Measurements from ENCODE around the gene CRABP1. TPM values are rescaled to one million over a fixed set of nuclear protein-coding genes. Genes with fewer than 3 reads are reported as not detected.

Gene CRABP1
- polyA plus RNA-seq, 2 of the 4 experiments (the other 2 are of a cell fraction): 0.57 to 1.1 TPM

DNA sequence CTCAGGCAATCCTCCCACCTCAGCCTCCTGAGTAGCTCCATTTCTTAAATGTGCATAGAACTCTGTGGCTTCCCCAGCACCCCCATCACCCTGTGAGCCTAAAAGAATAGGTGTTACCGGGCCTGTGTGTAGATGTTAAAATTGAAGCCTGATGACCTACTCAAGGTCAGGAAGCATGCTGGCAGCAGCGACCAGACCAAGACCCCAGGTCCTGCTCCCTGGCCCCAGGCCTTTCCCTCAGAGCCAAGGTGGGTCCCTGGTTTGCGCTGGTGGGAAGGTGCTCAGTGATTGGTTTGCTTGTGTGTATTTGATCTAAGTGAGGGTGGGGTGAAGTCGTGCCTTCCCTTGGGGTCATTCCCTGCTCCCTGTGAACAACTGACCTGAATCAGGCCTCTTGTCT is 18.4 kb upstream of the CRABP1 start:
- POLR2A ChIA-PET: interaction anchor here (1.3 to 1.4 kb wide), 2 partner anchors 10 to 22 kb away, joined by 4 read pairs; partner anchors contain the start of gene SKIC8
- no peak overlapping the region for H3K4me2 ChIP-seq
- FAIRE-seq (no peak), ATAC-seq (no peak), DNase-seq (ENCODE audit: low read depth in 1 of 2, low spot score in 1 of 2) (no peak)
- H3K4me1 ChIP-seq: peaks cover 8% of the 10 kb centered on the region; the same call in 1 of the 3 replicates
- CTCF ChIA-PET: interaction anchor here (0.5 to 15.9 kb wide), 4 partner anchors 12 to 209 kb away, joined by 3 to 169 read pairs (median 3); no protein-coding TSS in a partner anchor
- 66% methylated on average over 4 of the region's 4 CpGs for WGBS (ENCODE audit: missing lambda C conversion rate)
- H3K4me3 ChIP-seq: no peak overlapping the region
- no peaks in the 10 kb centered on the region for H3K9me3 ChIP-seq
- no peak for TF ChIP-seq POLR2AphosphoS2 (conservative IDR thresholded peaks at IDR 0.05; ENCODE audit: low read length)
- no peak for TF ChIP-seq JUNB (IDR thresholded peaks at IDR 0.05)
- TF ChIP-seq ELK1 (IDR thresholded peaks at IDR 0.05; ENCODE audit: low read depth, low read length): no peak
- TF ChIP-seq EHMT2 (IDR thresholded peaks at IDR 0.05; ENCODE audit: low read depth): no peak
- TF ChIP-seq FOXS1 (CRISPR knock-in tag; IDR thresholded peaks at IDR 0.05): no peak
- TF ChIP-seq ESRRA (IDR thresholded peaks at IDR 0.05; ENCODE audit: borderline replicate concordance, low read length): no peak
- no peak for TF ChIP-seq JUN (IDR thresholded peaks at IDR 0.05)
- TF ChIP-seq CBX8 (IDR thresholded peaks at IDR 0.05): no peak
- H3K27ac ChIP-seq: 0 out of 6 replicates have a peak overlapping the region, but pooled peaks have one; percentile 25 to 28

GRCh38 chr15:78322243-78322642 is 17.9 kb upstream of the CRABP1 start:
- H3K27ac ChIP-seq: peak overlapping the region in 1 of 2 experiments; percentile 28; a peak in 1 of 6 replicates
- H3K4me1 ChIP-seq: peaks cover 8% of the 10 kb centered on the region; the same call in 1 of the 3 replicates
- ChIA-PET CTCF (interaction anchor here (0.7 to 15.9 kb wide), 4 partner anchors 9 to 107 kb away, joined by 3 to 169 read pairs (median 4); no protein-coding TSS in a partner anchor), POLR2A (interaction anchor here (1.3 to 1.4 kb wide), 2 partner anchors 10 to 23 kb away, joined by 4 read pairs; partner anchors contain the start of gene SKIC8)
- TF ChIP-seq KDM1A (IDR thresholded peaks at IDR 0.05; ENCODE audit: low read depth) (no peak), ZSCAN20 (CRISPR knock-in tag; IDR thresholded peaks at IDR 0.05) (no peak), EHF (CRISPR knock-in tag; IDR thresholded peaks at IDR 0.05) (no peak), KDM5A (IDR thresholded peaks at IDR 0.05) (no peak), ZC3H11A (IDR thresholded peaks at IDR 0.05) (no peak), TFCP2L1 (CRISPR knock-in tag; IDR thresholded peaks at IDR 0.05) (no peak), ZFP36 (IDR thresholded peaks at IDR 0.05; ENCODE audit: borderline replicate concordance, partially characterized antibody) (no peak), CBX2 (IDR thresholded peaks at IDR 0.05; ENCODE audit: borderline replicate concordance, low read depth) (no peak), RFX5 (IDR thresholded peaks at IDR 0.05) (no peak), CTCF (IDR thresholded peaks at IDR 0.05) (no peak), HOXB13 (CRISPR knock-in tag; IDR thresholded peaks at IDR 0.05; ENCODE audit: low read depth) (no peak), EHMT2 (IDR thresholded peaks at IDR 0.05; ENCODE audit: low read depth) (no peak), HEYL (CRISPR knock-in tag; IDR thresholded peaks at IDR 0.05) (no peak), CHD2 (IDR thresholded peaks at IDR 0.05; ENCODE audit: low read length, partially characterized antibody) (no peak)
- TF ChIP-seq, protein P1, sequence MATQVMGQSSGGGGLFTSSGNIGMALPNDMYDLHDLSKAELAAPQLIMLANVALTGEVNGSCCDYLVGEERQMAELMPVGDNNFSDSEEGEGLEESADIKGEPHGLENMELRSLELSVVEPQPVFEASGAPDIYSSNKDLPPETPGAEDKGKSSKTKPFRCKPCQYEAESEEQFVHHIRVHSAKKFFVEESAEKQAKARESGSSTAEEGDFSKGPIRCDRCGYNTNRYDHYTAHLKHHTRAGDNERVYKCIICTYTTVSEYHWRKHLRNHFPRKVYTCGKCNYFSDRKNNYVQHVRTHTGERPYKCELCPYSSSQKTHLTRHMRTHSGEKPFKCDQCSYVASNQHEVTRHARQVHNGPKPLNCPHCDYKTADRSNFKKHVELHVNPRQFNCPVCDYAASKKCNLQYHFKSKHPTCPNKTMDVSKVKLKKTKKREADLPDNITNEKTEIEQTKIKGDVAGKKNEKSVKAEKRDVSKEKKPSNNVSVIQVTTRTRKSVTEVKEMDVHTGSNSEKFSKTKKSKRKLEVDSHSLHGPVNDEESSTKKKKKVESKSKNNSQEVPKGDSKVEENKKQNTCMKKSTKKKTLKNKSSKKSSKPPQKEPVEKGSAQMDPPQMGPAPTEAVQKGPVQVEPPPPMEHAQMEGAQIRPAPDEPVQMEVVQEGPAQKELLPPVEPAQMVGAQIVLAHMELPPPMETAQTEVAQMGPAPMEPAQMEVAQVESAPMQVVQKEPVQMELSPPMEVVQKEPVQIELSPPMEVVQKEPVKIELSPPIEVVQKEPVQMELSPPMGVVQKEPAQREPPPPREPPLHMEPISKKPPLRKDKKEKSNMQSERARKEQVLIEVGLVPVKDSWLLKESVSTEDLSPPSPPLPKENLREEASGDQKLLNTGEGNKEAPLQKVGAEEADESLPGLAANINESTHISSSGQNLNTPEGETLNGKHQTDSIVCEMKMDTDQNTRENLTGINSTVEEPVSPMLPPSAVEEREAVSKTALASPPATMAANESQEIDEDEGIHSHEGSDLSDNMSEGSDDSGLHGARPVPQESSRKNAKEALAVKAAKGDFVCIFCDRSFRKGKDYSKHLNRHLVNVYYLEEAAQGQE (IDR thresholded peaks at IDR 0.05): no peak
- TF ChIP-seq, protein P2, sequence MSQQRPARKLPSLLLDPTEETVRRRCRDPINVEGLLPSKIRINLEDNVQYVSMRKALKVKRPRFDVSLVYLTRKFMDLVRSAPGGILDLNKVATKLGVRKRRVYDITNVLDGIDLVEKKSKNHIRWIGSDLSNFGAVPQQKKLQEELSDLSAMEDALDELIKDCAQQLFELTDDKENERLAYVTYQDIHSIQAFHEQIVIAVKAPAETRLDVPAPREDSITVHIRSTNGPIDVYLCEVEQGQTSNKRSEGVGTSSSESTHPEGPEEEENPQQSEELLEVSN (IDR thresholded peaks at IDR 0.05; ENCODE audit: borderline replicate concordance, low read depth): no peak
- ATAC-seq (peak in 1 of 2 experiments; percentile 33; a peak in 2 of 6 replicates), FAIRE-seq (no peak), DNase-seq (ENCODE audit: low read depth in 1 of 2, low spot score in 1 of 2) (peak in 1 of 2 experiments; percentile 35)
- H3K9me3 ChIP-seq: no peaks in the 10 kb centered on the region
- WGBS (ENCODE audit: missing lambda C conversion rate): 50% methylated on average over 15 of the region's 15 CpGs
- peak overlapping the region; percentile 23; the same call in 2 of the 3 replicates for H3K4me2 ChIP-seq
- H3K4me3 ChIP-seq: no peak overlapping the region
